T-helper 17 cell (primary cell): ENCODE data around the gene EVI5. TPM values are rescaled to one million over a fixed set of nuclear protein-coding genes. Genes with fewer than 3 reads are reported as not detected.

ENCODE experiments used
- ATAC-seq: fragments of 150-1000 bp; cut with Tn5 transposase; 2 replicates; pipeline ENCODE4 v1.10.0; 2021; ENCODE audit warnings: mild to moderate bottlenecking, moderate library complexity
- DNase-seq, 3 donors: peaks; one replicate each; pipeline versions ENCODE4 v3.0.0 to v3.0.0-alpha.2; 2020 to 2021
- H3K9me3 ChIP-seq: one replicate; pipeline ENCODE4 v1.7.0; 2013; ENCODE audit warnings: low read length, mild to moderate bottlenecking; ENCODE audit not compliant: control insufficient read depth, poor library complexity, severe bottlenecking
- H3K27ac Mint-ChIP-seq: one replicate; pipeline ENCODE4 v1.8.0; 2022; ENCODE audit warnings: mild to moderate bottlenecking, moderate library complexity, mixed read lengths
- H3K27me3 Mint-ChIP-seq: one replicate; pipeline ENCODE4 v1.8.0; 2022; ENCODE audit warnings: mixed read lengths
- H3K36me3 Mint-ChIP-seq: one replicate; pipeline ENCODE4 v1.8.0; 2022; ENCODE audit warnings: low read depth, mixed read lengths
- H3K4me1 Mint-ChIP-seq: one replicate; pipeline ENCODE4 v1.8.0; 2022; ENCODE audit warnings: mild to moderate bottlenecking, mixed read lengths
- H3K4me3 Mint-ChIP-seq: one replicate; pipeline ENCODE4 v1.8.0; 2022; ENCODE audit warnings: mild to moderate bottlenecking, moderate library complexity, mixed read lengths
- total RNA-seq, 4 donors: library from RNA in 2 of 4; stranded (reverse) in 2 of 4; gene quantifications; one replicate each; pipeline ENCODE4 v1.2.3 and lab custom pipeline; 2022 to 2026

EVI5 gene
- total RNA-seq, 2 donors from 2014 or later = 0.70 to 0.80 TPM

DNA sequence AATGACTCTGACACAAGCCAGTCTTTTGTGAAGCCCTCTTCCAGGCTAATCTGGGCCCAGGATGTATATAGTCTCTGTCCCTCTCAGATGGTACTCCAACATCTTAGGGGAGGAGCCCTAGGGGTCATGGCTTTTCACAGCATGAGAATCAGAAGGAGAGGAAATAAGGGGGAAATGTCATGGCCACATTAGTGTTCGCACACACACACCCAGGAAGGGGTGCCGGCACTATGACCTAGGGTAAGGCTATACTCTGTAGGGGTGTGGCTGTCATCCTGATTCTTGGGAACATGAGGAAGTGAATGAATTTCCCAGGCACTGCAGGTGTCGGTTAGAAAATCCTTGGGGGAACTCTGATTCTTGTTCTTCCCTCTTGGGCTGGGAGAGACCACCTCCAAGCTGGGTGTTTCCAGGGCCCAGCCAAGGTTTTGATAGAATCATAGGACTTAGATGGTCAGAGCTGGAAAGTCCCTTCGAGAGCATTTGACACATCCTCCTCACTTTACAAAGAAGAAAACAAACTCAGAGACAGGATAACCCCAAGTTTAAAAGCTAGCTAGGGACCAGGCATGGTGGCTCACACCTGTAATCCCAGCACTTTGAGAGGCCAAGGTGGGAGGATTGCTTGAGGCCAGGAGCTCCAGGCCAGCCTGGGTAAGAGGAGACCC lies 320.2 kb downstream of the EVI5 start:
- ATAC-seq (no peak), DNase-seq (no peak)
- Mint-ChIP-seq H3K4me1 (peaks cover 16% of the 10 kb centered on the region), H3K4me3 (no peak overlapping the region), H3K36me3 (no peaks in the 10 kb centered on the region), H3K27me3 (no peaks in the 10 kb centered on the region), H3K27ac (no peak overlapping the region)
- no peaks in the 10 kb centered on the region for H3K9me3 ChIP-seq

DNA sequence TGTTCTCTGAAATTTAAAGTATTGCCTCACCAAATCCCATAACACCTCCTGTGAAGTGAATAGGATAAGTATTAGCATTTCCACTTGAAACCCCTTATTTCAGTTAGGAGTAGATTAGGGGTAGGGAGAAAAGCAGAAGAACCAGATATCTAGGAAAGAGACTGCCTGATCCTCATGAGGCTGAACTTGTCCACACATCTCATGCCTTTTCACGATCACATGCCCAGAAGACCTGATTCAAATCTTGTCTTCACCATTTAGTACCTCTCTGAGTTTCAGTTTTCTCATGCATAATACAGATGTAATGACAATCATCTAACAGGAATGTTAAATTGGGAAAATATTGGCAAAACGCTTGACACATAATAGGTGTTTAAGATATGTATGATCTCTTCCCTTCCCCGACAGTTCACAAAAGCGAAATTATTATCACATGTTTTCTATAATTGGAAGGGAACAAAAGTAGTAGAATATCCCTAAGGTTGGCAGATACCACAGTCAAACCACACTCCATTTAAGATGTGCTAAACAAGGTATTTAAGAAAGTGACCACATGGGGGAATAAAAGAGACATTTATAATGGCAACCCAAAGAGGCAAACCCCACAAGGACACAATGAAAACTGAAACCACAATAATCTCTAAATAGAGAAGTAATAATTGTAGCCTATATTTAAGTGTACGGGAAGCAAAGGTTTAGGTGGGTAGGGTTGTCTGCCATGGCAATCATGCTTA lies 323.4 kb downstream of the EVI5 start:
- no peaks in the 10 kb centered on the region for H3K36me3 Mint-ChIP-seq
- no peak for DNase-seq
- no peak overlapping the region for H3K4me3 Mint-ChIP-seq
- no peaks in the 10 kb centered on the region for H3K27me3 Mint-ChIP-seq
- H3K4me1 Mint-ChIP-seq = peaks cover 22% of the 10 kb centered on the region
- H3K27ac Mint-ChIP-seq = no peak overlapping the region
- no peak for ATAC-seq
- H3K9me3 ChIP-seq = no peaks in the 10 kb centered on the region

DNA sequence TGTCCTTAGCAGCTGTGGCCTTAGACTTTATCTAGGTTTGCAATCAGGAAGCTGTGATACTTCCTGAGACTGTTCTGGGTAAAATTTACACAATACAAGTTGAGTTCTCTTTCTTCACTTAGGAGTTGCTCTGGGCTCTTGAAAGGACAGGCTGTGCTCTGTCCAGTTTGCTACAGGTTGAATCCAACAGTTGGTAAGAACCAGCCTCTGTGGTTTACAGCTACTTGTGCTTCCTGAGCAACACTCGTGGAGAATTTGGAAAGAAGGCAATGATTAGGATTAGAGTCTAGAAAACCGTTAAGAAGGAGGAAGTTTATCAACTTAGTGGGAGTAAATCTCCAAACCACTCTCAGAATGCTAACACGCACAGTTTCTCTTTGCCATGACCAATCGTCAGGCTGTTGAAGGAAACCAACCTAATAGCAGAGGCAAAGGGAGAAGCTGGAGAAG lies 325.0 kb downstream of the EVI5 start:
- no peak for DNase-seq
- ATAC-seq = no peak
- Mint-ChIP-seq H3K27ac (peak overlapping the region; percentile 60), H3K27me3 (no peaks in the 10 kb centered on the region), H3K36me3 (no peaks in the 10 kb centered on the region), H3K4me3 (peak overlapping the region; percentile 72), H3K4me1 (peaks cover 22% of the 10 kb centered on the region)
- no peaks in the 10 kb centered on the region for H3K9me3 ChIP-seq

Other genes starting within 250 kb of the EVI5 start
- gene RPL5, start 46.9 kb upstream of the EVI5 start, total RNA-seq = 1,000 to 10,000 TPM; 1,386 to 1,390 TPM
- gene DIPK1A, start 176.4 kb upstream of the EVI5 start, total RNA-seq = 1 to 10 TPM; 7.9 to 8.7 TPM